Activated CD4-positive, alpha-beta memory T cell treated with anti-CD3 and anti-CD28 coated beads for 36 hours (primary cell): ENCODE data around the gene IL10RA. TPM values are rescaled to one million over a fixed set of nuclear protein-coding genes. Genes with fewer than 3 reads are reported as not detected.
"Not testable (repeated sequence)": the region's sequence is repeated elsewhere in the genome, so short reads cannot be mapped to it uniquely, and the experiment has no call there.

ENCODE experiments used
- CTCF ChIA-PET: fragments of 350-600 bp; sonication (Branson Sonifier 250); formaldehyde crosslinking; loops from one replicate; lab custom pipeline; 2021; ENCODE audit warnings: antibody characterized with exemption, inconsistent platforms; lab: Charles Lee
- POLR2A ChIA-PET: fragments of 350-600 bp; sonication (Branson Sonifier 250); formaldehyde crosslinking; loops from one replicate; lab custom pipeline; 2021; ENCODE audit warnings: antibody characterized with exemption; lab: Charles Lee
- DNase-seq: peaks from one replicate; pipeline ENCODE4 v3.0.0-alpha.2; 2020
- H3K27ac Mint-ChIP-seq: one replicate; pipeline ENCODE4 v1.8.0; 2021; ENCODE audit warnings: mixed read lengths
- H3K27me3 Mint-ChIP-seq: one replicate; pipeline ENCODE4 v1.8.0; 2021; ENCODE audit warnings: mixed read lengths
- H3K36me3 Mint-ChIP-seq: one replicate; pipeline ENCODE4 v1.8.0; 2021; ENCODE audit warnings: mixed read lengths
- H3K4me1 Mint-ChIP-seq: one replicate; pipeline ENCODE4 v1.8.0; 2021; ENCODE audit warnings: low read depth, mixed read lengths
- H3K4me3 Mint-ChIP-seq: one replicate; pipeline ENCODE4 v1.8.0; 2021; ENCODE audit warnings: mild to moderate bottlenecking, mixed read lengths
- H3K9me3 Mint-ChIP-seq: one replicate; pipeline ENCODE4 v1.8.0; 2021; ENCODE audit warnings: mixed read lengths
- intact Hi-C: fragments of 100-400 bp; cut with micrococcal nuclease; formaldehyde crosslinking; loops from one replicate; pipeline ENCODE4 v1.15.1; 2023
- total RNA-seq, 2 experiments: library from RNA; stranded (reverse); gene quantifications; one replicate each; pipeline ENCODE4 v1.2.3, GENCODE V29; 2021

The IL10RA gene
- total RNA-seq, 2 experiments from 2014 or later = 114 to 117 TPM

- ChIA-PET CTCF (interaction anchor here (0.9 to 2.6 kb wide), 3 partner anchors 8 to 75 kb away, joined by 3 to 12 read pairs (median 5); partner anchors contain the start of gene IL10RA), POLR2A (interaction anchor here (1.0 to 1.6 kb wide), 2 partner anchors 8 to 9 kb away, joined by 3 to 5 read pairs; no protein-coding TSS in a partner anchor)
- intact Hi-C loops, H3K27ac Mint-ChIP-seq, DNase-seq, H3K27me3 Mint-ChIP-seq, H3K9me3 Mint-ChIP-seq, H3K4me3 Mint-ChIP-seq: not testable (repeated sequence)
- Mint-ChIP-seq H3K36me3 (peaks cover 20% of the 10 kb centered on the region), H3K4me1 (peaks cover 77% of the 10 kb centered on the region)
Observed at GRCh38 chr11:117978291-117978910, 7.8 kb upstream of the IL10RA start.

- Mint-ChIP-seq H3K27ac (peak overlapping the region; percentile 85), H3K4me1 (peaks cover 79% of the 10 kb centered on the region), H3K36me3 (peaks cover 21% of the 10 kb centered on the region), H3K27me3 (no peaks in the 10 kb centered on the region), H3K9me3 (no peaks in the 10 kb centered on the region), H3K4me3 (no peak overlapping the region)
- ChIA-PET POLR2A (interaction anchor here (1.0 to 2.2 kb wide), 6 partner anchors 9 to 162 kb away, joined by 3 to 15 read pairs (median 4); no protein-coding TSS in a partner anchor), CTCF (interaction anchor here (0.7 to 2.6 kb wide), 3 partner anchors 28 to 74 kb away, joined by 3 to 12 read pairs (median 8); no protein-coding TSS in a partner anchor)
- intact Hi-C loops = no loop called here
- DNase-seq = peak; percentile 11
Observed at GRCh38 chr11:117978991-117979390, 7.2 kb upstream of the IL10RA start.

DNA sequence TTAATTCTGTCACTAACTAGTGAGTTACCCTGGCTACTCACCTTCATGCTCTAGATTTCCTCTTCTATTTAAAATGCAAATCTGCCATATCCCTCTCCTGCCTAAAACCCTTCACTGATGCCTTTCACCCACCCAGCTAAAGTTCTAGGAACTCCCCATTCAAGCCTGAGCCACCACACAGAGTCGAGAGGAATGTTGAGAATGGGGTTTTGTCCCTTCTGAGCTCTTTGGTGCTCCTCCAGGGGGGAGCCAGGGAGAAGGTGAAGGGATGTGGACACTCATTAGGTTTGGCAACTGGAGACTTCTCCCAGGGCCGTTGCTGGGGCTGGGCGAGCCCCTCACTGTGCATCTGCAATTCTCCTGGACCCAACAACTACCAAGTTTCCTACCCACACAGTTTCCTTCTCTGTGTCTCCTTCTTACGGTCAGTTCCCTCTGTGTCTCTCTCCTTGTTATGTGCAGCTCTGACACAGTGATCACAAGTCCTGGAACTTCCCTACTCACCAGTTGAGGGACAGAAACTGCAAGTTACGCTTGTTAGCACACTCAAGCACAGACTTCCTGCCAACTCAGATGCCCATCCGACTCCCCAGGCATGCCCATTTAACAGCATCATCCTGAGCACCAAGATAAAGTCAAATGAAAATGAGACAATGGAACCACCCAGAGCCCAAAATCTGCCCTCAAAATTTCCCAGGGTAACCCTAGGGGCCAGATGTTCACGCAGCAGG is 6.5 kb upstream of the IL10RA start:
- peak; percentile 63 for DNase-seq
- Mint-ChIP-seq H3K4me1 (peaks cover 80% of the 10 kb centered on the region), H3K27me3 (no peaks in the 10 kb centered on the region), H3K4me3 (peak overlapping the region; percentile 2), H3K9me3 (no peaks in the 10 kb centered on the region), H3K27ac (peak overlapping the region; percentile 85), H3K36me3 (peaks cover 28% of the 10 kb centered on the region)
- CTCF ChIA-PET = interaction anchor here (0.7 to 2.6 kb wide), 6 partner anchors 28 to 162 kb away, joined by 3 to 12 read pairs (median 4); no protein-coding TSS in a partner anchor
- intact Hi-C loops = no loop called here
- POLR2A ChIA-PET = interaction anchor here (1.0 to 2.2 kb wide), 7 partner anchors 9 to 162 kb away, joined by 3 to 15 read pairs (median 4); no protein-coding TSS in a partner anchor

DNA sequence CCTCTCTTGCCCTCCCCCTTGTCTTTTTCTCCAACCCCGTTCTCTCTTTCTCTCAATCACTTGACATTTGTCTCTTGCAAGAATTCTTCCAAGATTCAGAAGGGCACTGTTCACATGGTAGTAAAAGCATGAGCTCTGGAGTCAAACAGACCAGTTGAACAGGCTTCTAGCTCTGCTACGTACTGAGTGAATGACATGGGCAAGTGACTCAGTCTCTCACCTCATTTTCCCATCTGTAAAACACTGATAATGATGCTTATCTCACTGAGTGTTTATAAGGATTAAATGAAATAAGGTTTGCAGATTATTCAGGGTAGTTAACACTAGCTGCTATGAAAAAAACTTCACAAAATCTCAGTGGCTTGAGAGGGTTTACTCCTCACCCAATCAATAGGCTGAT is 5.9 kb upstream of the IL10RA start:
- Mint-ChIP-seq H3K9me3 (no peaks in the 10 kb centered on the region), H3K36me3 (peaks cover 34% of the 10 kb centered on the region), H3K4me3 (no peak overlapping the region), H3K4me1 (peaks cover 82% of the 10 kb centered on the region), H3K27ac (peak overlapping the region; percentile 85), H3K27me3 (no peaks in the 10 kb centered on the region)
- intact Hi-C loops = no loop called here
- ChIA-PET POLR2A (interaction anchor here (1.0 to 2.2 kb wide), 7 partner anchors 10 to 163 kb away, joined by 3 to 15 read pairs (median 4); no protein-coding TSS in a partner anchor), CTCF (interaction anchor here (0.8 to 2.6 kb wide), 5 partner anchors 29 to 163 kb away, joined by 3 to 12 read pairs (median 5); no protein-coding TSS in a partner anchor)
- no peak for DNase-seq

DNA sequence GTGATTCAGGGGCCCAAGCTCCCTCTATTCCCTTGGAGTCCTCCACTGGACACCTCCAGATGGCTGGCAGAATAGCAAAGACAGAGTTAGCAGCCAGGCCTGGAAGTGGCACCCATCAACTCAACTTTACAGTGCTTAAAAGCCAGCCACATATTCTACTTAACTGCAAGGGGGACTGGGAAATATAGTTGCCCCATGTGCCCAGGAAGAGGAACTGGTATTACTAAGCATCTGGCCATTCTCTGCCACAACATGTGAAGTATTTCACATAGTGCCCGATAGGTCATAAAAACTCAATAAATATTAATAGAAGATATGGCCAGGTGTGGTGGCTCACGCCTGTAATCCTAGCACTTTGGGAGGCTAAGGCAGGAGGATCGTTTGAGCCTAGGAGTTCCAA is 5.5 kb upstream of the IL10RA start:
- DNase-seq = no peak
- Mint-ChIP-seq H3K27me3 (no peaks in the 10 kb centered on the region), H3K9me3 (no peaks in the 10 kb centered on the region), H3K4me3 (no peak overlapping the region), H3K36me3 (peaks cover 36% of the 10 kb centered on the region), H3K27ac (peak overlapping the region; percentile 85), H3K4me1 (peaks cover 80% of the 10 kb centered on the region)
- intact Hi-C loops = no loop called here
- ChIA-PET CTCF (interaction anchor here (0.8 to 2.6 kb wide), 5 partner anchors 29 to 163 kb away, joined by 3 to 12 read pairs (median 5); no protein-coding TSS in a partner anchor), POLR2A (interaction anchor here (1.0 to 2.2 kb wide), 6 partner anchors 10 to 163 kb away, joined by 3 to 15 read pairs (median 4); no protein-coding TSS in a partner anchor)

GRCh38 chr11:117983163-117983475 is 3.1 kb upstream of the IL10RA start:
- intact Hi-C loops = no loop called here
- Mint-ChIP-seq H3K27me3 (no peaks in the 10 kb centered on the region), H3K27ac (peak overlapping the region; percentile 53), H3K4me1 (peaks cover 65% of the 10 kb centered on the region), H3K4me3 (no peak overlapping the region), H3K36me3 (peaks cover 37% of the 10 kb centered on the region), H3K9me3 (no peaks in the 10 kb centered on the region)
- no peak for DNase-seq
- CTCF ChIA-PET = interaction anchor here (1.0 to 9.0 kb wide), 5 partner anchors 14 to 70 kb away, joined by 3 to 82 read pairs (median 5); no protein-coding TSS in a partner anchor
- POLR2A ChIA-PET = interaction anchor here (1.9 to 2.5 kb wide), 2 partner anchors 19 to 32 kb away, joined by 11 read pairs; no protein-coding TSS in a partner anchor

GRCh38 chr11:117984476-117984875 is 1.7 kb upstream of the IL10RA start:
- no peak for DNase-seq
- H3K4me1 Mint-ChIP-seq = peaks cover 68% of the 10 kb centered on the region
- H3K36me3 Mint-ChIP-seq = peaks cover 50% of the 10 kb centered on the region
- ChIA-PET CTCF (interaction anchor here (0.7 to 9.0 kb wide), 7 partner anchors 11 to 657 kb away, joined by 3 to 92 read pairs (median 5); partner anchors contain the start of gene CEP164), POLR2A (interaction anchor here (2.5 to 7.7 kb wide), 3 partner anchors 14 to 33 kb away, joined by 11 to 265 read pairs (median 19); no protein-coding TSS in a partner anchor)
- intact Hi-C loops = no loop called here
- H3K9me3 Mint-ChIP-seq = no peaks in the 10 kb centered on the region
- H3K4me3 Mint-ChIP-seq = peak overlapping the region; percentile 82
- no peaks in the 10 kb centered on the region for H3K27me3 Mint-ChIP-seq
- H3K27ac Mint-ChIP-seq = peak overlapping the region; percentile 97

GRCh38 chr11:117986981-117987574 is 884 bp downstream of the IL10RA start:
- POLR2A ChIA-PET = interaction anchor here (0.6 to 7.7 kb wide), 20 partner anchors 9 to 453 kb away, joined by 3 to 265 read pairs (median 6); no protein-coding TSS in a partner anchor
- no peaks in the 10 kb centered on the region for H3K27me3 Mint-ChIP-seq

DNA sequence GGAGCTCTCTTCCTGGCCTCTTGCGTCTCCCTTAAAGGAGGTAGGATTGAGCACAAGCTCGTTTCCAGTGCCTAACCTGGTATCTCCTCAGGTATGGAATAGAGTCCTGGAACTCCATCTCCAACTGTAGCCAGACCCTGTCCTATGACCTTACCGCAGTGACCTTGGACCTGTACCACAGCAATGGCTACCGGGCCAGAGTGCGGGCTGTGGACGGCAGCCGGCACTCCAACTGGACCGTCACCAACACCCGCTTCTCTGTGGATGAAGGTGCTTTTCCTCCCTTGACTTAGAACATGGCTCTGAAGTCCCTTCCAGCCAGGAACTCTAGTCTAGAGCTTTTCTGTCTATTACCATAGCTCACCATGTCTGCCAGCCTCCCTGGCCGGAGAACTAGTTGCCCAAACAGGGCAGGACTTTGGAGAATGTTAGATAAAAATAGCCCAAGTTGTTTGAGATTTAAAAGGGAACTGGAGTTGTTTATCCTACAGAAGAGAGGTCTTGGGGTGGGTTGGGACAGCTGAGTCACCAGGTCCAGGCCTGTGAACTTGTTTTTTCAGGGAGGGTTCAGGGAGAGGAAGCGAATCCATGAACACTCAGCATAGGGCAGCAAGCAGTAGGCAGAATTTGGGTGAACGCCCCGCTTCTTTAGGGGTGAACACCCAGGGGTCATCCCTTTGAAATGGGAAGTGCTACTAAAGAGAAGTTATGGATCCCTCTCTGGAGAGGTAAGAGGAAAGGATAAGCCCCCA is 3.3 kb downstream of the IL10RA start:
- H3K27me3 Mint-ChIP-seq = no peaks in the 10 kb centered on the region
- peak overlapping the region; percentile 82 for H3K4me3 Mint-ChIP-seq
- DNase-seq = peak; percentile 8
- H3K36me3 Mint-ChIP-seq = peaks cover 91% of the 10 kb centered on the region
- CTCF ChIA-PET = interaction anchor here (1.0 to 9.0 kb wide), 5 partner anchors 12 to 145 kb away, joined by 3 to 92 read pairs (median 45); no protein-coding TSS in a partner anchor
- H3K27ac Mint-ChIP-seq = peak overlapping the region; percentile 97
- H3K4me1 Mint-ChIP-seq = peaks cover 73% of the 10 kb centered on the region
- POLR2A ChIA-PET = interaction anchor here (4.3 to 7.7 kb wide), 3 partner anchors 10 to 62 kb away, joined by 34 to 265 read pairs (median 38); no protein-coding TSS in a partner anchor
- intact Hi-C loops = loop anchor here (5.0 kb wide), 3 partner anchors 172 to 757 kb away; partner anchors contain the start of genes KMT2A, PCSK7 and RNF214
- no peaks in the 10 kb centered on the region for H3K9me3 Mint-ChIP-seq

More at GRCh38 chr11:117986981-117987574, 884 bp downstream of the IL10RA start:
- CTCF ChIA-PET = interaction anchor here (0.6 to 9.0 kb wide), 12 partner anchors 8 to 180 kb away, joined by 3 to 92 read pairs (median 7); no protein-coding TSS in a partner anchor
- H3K9me3 Mint-ChIP-seq = no peaks in the 10 kb centered on the region
- peaks cover 74% of the 10 kb centered on the region for H3K36me3 Mint-ChIP-seq
- peaks cover 70% of the 10 kb centered on the region for H3K4me1 Mint-ChIP-seq
- peak overlapping the region; percentile 82 for H3K4me3 Mint-ChIP-seq
- peak; percentile 86 for DNase-seq
- intact Hi-C loops = loop anchor here (1.0 to 5.0 kb wide), 10 partner anchors 11 to 755 kb away; partner anchors contain the start of genes KMT2A, PCSK7 and RNF214
- peak overlapping the region; percentile 97 for H3K27ac Mint-ChIP-seq

DNA sequence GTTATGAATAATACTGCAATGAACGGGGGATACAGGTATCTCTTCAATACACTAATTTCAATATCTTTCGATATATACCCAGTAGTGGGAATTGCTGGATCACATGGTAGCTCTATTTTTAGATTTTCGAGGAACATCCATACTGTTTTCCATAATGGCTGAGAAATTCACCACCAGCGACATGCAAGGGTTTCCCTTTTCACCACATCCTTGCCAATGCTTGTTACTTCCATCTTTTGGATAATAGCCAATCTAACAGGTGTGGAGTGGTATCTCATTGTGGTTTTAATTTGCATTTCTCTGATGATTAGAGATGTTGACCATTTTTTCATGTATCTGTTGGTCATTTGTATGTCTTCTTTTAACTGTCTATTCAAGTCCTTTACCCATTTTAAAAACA is 5.9 kb downstream of the IL10RA start:
- Mint-ChIP-seq H3K4me1 (peaks cover 90% of the 10 kb centered on the region), H3K27me3 (no peaks in the 10 kb centered on the region), H3K9me3 (peaks cover 2% of the 10 kb centered on the region), H3K4me3 (peak overlapping the region; percentile 42), H3K27ac (no peak overlapping the region), H3K36me3 (peaks cover 98% of the 10 kb centered on the region)
- no peak for DNase-seq
- ChIA-PET POLR2A (no interaction called here), CTCF (interaction anchor here (7.7 kb wide), 1 partner anchor 44 kb away, joined by 92 read pairs; no protein-coding TSS in a partner anchor)
- intact Hi-C loops = no loop called here
